GM12801 (cell line): Measurements from ENCODE around the gene STIL.

Source experiments
- TF ChIP-seq, protein P1 (sequence below): IDR thresholded peaks from one replicate; pipeline ENCODE4 v1.5.1; 2011; ENCODE audit warnings: control low read depth; ENCODE audit not compliant: insufficient read length; ENCODE audit errors: extremely low read depth

STIL gene

DNA sequence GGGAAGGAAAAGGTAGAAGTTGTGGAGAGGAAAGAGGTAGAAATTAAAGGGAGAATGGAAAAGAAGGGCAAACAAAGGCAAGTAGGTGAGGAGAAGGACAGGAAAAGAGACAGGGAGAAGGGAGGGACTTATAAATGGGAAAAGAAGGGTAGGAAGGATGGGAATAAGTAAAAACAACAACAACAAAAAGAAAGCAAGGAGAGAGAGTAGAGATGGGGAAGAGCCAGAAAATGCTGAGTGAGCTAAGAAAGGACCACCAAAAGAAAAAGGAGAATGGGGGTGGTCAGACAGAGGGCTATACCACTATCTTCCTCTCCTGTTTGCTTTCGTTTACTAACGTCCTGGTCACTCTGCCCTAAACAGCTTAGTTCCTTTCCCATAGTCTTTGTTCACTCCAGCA, 17.9 kb upstream of the STIL start:
- TF ChIP-seq, protein P1, sequence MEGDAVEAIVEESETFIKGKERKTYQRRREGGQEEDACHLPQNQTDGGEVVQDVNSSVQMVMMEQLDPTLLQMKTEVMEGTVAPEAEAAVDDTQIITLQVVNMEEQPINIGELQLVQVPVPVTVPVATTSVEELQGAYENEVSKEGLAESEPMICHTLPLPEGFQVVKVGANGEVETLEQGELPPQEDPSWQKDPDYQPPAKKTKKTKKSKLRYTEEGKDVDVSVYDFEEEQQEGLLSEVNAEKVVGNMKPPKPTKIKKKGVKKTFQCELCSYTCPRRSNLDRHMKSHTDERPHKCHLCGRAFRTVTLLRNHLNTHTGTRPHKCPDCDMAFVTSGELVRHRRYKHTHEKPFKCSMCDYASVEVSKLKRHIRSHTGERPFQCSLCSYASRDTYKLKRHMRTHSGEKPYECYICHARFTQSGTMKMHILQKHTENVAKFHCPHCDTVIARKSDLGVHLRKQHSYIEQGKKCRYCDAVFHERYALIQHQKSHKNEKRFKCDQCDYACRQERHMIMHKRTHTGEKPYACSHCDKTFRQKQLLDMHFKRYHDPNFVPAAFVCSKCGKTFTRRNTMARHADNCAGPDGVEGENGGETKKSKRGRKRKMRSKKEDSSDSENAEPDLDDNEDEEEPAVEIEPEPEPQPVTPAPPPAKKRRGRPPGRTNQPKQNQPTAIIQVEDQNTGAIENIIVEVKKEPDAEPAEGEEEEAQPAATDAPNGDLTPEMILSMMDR, result no peak

DNA sequence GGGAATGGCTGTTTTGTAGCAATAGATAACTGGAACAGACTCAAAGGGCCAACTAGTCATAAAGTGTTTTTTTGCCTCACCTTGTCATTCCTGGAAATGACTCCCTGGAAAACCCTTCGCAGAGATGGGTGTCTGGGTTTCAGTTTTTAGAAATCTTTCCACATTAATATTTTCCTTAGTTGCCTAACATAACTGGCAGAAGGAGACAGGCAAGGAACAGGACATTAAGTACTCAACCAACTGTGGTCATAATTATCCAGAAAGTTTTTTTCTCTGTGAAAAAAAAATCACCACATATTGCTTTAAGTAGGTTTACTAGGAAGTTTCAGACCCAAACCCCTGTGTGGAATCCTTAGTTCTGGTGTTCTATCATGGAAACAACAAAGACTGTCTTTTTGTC, 16.3 kb upstream of the STIL start:
- TF ChIP-seq, protein P1, result no peak

DNA sequence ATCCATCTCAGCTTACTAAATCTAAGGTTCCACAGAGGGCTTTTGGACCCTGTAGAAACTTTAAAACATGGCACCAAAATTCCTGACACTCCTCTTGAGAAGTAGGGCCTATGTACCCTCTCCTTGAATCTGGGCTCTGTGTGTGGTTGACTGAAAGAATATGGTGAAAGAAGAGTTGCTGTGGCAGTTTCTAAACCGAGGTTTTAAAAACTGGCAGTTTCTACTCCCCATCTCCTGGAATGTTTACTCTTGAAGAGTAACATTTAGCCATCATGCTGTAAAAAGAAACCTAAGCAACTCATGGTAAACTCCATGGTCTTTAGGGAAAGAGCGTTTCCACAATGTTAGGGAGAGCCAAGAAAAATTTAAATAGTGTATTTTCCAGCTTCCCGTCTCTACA, 15.0 kb upstream of the STIL start:
- TF ChIP-seq, protein P1, result no peak

DNA sequence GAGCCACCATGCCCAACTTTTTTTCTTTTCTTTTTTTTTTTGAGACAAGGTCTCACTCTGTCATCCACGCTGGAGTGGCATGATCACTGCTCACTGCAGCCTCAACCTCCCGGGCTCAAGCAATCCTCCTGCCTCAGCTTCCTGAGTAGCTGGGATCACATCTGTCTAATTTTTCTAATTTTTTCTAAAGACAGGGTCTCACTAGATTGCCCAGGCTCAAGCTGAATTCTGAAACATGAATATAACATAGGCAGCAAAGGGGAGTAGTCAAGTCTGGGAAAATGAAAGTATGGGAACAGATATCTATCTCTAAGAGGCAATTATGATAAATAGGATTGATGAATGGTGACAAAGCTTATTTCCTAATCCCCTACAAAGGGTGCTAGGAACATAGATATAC, 12.3 kb upstream of the STIL start:
- TF ChIP-seq, protein P1, result no peak

DNA sequence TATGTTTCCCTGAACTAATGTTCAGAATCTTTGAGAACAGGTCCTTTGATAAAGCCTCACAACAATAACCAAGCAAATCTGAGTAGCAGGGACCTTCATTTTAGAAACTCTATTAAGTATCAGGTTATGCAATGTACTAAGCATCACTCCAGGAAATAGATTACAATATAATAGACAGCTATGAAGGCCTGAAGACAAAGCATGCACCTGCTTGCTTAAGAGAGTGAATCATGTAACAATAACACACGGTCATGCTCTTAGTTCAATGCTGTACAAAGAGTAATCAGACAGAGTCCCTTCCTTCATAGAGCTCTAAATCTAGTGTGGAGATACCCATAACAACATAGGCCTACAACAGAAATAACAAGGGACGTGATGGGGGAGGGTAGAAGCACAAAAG, 11.6 kb upstream of the STIL start:
- TF ChIP-seq, protein P1, result no peak

DNA sequence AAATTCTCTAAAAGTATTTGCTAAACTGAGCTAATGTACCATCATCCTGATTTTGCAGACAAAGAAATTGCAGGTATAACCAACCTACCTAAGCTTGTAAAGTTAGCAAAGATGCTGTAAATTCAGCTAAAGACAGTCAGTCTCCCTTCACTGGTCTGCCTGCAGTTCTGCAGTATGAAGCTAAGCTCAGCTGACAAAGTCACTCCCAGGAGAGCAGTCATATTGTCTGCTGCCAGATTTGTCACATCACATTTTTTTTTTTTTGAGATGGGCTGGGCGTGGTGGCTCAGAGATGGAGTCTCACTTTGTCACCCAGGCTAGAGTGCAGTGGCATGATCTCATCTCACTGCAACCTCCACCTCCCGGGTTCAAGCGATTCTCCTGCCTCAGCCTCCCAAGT, 10.7 kb upstream of the STIL start:
- TF ChIP-seq, protein P1, result no peak

DNA sequence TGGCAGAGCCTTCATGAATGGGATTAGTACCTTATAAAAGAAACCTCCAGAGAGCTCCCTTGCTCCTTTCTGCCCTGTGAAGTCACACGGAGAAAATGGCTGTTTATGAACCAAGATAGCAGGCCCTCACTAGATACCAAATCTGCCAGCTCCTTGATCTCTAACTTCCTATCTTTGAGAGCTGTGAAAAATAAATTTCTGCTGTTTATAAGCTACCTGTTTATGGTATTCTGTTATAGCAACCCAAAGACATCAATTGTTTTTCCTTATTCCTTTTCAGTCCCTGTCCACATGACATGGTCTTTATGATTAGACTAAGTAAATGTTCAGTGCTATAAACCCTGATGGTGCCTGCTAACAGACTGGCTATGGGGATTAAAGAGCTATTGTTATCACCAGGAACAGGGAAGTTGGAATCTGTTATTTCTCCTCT, 9.7 kb upstream of the STIL start:
- TF ChIP-seq, protein P1, result no peak

DNA sequence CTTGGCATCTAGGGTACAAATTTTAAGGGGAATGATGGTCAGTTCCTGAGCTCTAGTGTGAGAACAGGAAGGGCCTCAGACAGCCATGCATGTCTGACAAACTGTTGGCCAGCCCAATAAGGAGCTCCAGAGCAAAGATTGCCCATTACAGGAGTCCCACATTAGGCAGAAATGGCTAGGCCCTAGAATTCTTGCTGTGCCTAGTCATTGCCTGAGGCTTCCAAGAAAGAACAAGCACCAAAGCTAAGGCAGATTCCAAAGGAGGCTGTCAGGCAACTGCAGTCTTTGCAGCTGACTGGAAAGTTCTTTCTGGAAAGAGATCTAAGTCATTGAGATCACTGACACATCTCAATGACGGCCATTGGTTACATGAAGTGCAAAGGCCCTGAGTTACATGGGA, 3.9 kb upstream of the STIL start:
- TF ChIP-seq, protein P1, result no peak
